ENCODE measurements around the gene PGAM2.
"Not testable (repeated sequence)": the region's sequence is repeated elsewhere in the genome, so short reads cannot be mapped to it uniquely, and the experiment has no call there.

PGAM2 gene

GRCh38 chr7:44040493-44040891 is 24.9 kb downstream of the PGAM2 start:
- Histone ChIP-seq H3K4me1 (ENCODE audit: control insufficient read depth in 1 of 2, insufficient read depth in 1 of 2, low read depth in 1 of 2, low read length in 1 of 2) (peaks cover 21 to 33% of the 10 kb centered on the region in 2 experiments), H3K4me3 (ENCODE audit: low read depth in 1 of 2, low read length in 1 of 2) (peak overlapping the region; percentile 54), H3K27ac (peak overlapping the region; percentile 71)
- not testable (repeated sequence) for H3K27me3 ChIP-seq, H3K36me3 ChIP-seq, H3K9me3 ChIP-seq
- peak; percentile 58 for TF ChIP-seq CTCF (IDR thresholded peaks at IDR 0.05)

GRCh38 chr7:44039800-44040492 is 25.4 kb downstream of the PGAM2 start:
- not testable (repeated sequence) for H3K9me3 ChIP-seq, H3K36me3 ChIP-seq, H3K27me3 ChIP-seq
- H3K27ac ChIP-seq, result peak overlapping the region; percentile 71
- H3K4me3 ChIP-seq (ENCODE audit: low read depth in 1 of 2, low read length in 1 of 2), result peak overlapping the region; percentile 54
- H3K4me1 ChIP-seq (ENCODE audit: control insufficient read depth in 1 of 2, insufficient read depth in 1 of 2, low read depth in 1 of 2, low read length in 1 of 2), result peaks cover 16 to 28% of the 10 kb centered on the region in 2 experiments

GRCh38 chr7:44038961-44039558 is 26.3 kb downstream of the PGAM2 start:
- Histone ChIP-seq H3K4me3 (ENCODE audit: low read depth in 1 of 2, low read length in 1 of 2) (peak overlapping the region; percentile 57 to 60), H3K27ac (peak overlapping the region; percentile 94)
- TF ChIP-seq CTCF (IDR thresholded peaks at IDR 0.05), result peak; percentile 8

GRCh38 chr7:44038553-44038952 is 26.8 kb downstream of the PGAM2 start:
- H3K27me3 ChIP-seq; H3K4me3 ChIP-seq (ENCODE audit: low read depth in 1 of 2, low read length in 1 of 2); H3K9me3 ChIP-seq; H3K36me3 ChIP-seq: not testable (repeated sequence)
- Histone ChIP-seq H3K4me1 (ENCODE audit: control insufficient read depth in 1 of 2, insufficient read depth in 1 of 2, low read depth in 1 of 2, low read length in 1 of 2) (peaks cover 8 to 14% of the 10 kb centered on the region in 2 experiments), H3K27ac (peak overlapping the region; percentile 46)

More at GRCh38 chr7:44038961-44039558, 26.3 kb downstream of the PGAM2 start:
- H3K9me3 ChIP-seq, H3K36me3 ChIP-seq, H3K27me3 ChIP-seq: not testable (repeated sequence)
- peaks cover 13 to 19% of the 10 kb centered on the region in 2 experiments for H3K4me1 ChIP-seq (ENCODE audit: control insufficient read depth in 1 of 2, insufficient read depth in 1 of 2, low read depth in 1 of 2, low read length in 1 of 2)

GRCh38 chr7:44037951-44038350 is 27.4 kb downstream of the PGAM2 start:
- not testable (repeated sequence) for H3K36me3 ChIP-seq; H3K9me3 ChIP-seq; H3K4me3 ChIP-seq (ENCODE audit: low read depth in 1 of 2, low read length in 1 of 2); H3K27me3 ChIP-seq
- Histone ChIP-seq H3K4me1 (ENCODE audit: control insufficient read depth in 1 of 2, insufficient read depth in 1 of 2, low read depth in 1 of 2, low read length in 1 of 2) (peaks cover 6 to 11% of the 10 kb centered on the region in 2 experiments), H3K27ac (peak overlapping the region; percentile 46)

- not testable (repeated sequence) for H3K27me3 ChIP-seq; H3K27ac ChIP-seq; H3K36me3 ChIP-seq; H3K9me3 ChIP-seq; H3K4me3 ChIP-seq (ENCODE audit: low read depth in 1 of 2, low read length in 1 of 2)
- peaks cover 6 to 11% of the 10 kb centered on the region in 2 experiments for H3K4me1 ChIP-seq (ENCODE audit: control insufficient read depth in 1 of 2, insufficient read depth in 1 of 2, low read depth in 1 of 2, low read length in 1 of 2)
Observed at GRCh38 chr7:44036364-44036763, 29.0 kb downstream of the PGAM2 start.

- not testable (repeated sequence) for H3K9me3 ChIP-seq; H3K27ac ChIP-seq; H3K27me3 ChIP-seq; H3K36me3 ChIP-seq; H3K4me1 ChIP-seq (ENCODE audit: control insufficient read depth in 1 of 2, insufficient read depth in 1 of 2, low read depth in 1 of 2, low read length in 1 of 2); H3K4me3 ChIP-seq (ENCODE audit: low read depth in 1 of 2, low read length in 1 of 2)
Observed at GRCh38 chr7:44033971-44034844, 31.2 kb downstream of the PGAM2 start.

- H3K27me3 ChIP-seq; H3K9me3 ChIP-seq; H3K4me1 ChIP-seq (ENCODE audit: control insufficient read depth in 1 of 2, insufficient read depth in 1 of 2, low read depth in 1 of 2, low read length in 1 of 2); H3K27ac ChIP-seq; H3K36me3 ChIP-seq; H3K4me3 ChIP-seq (ENCODE audit: low read depth in 1 of 2, low read length in 1 of 2): not testable (repeated sequence)
Observed at GRCh38 chr7:44032031-44032430, 33.3 kb downstream of the PGAM2 start.

- not testable (repeated sequence) for H3K4me1 ChIP-seq (ENCODE audit: control insufficient read depth in 1 of 2, insufficient read depth in 1 of 2, low read depth in 1 of 2, low read length in 1 of 2); H3K9me3 ChIP-seq; H3K27me3 ChIP-seq; H3K36me3 ChIP-seq; H3K4me3 ChIP-seq (ENCODE audit: low read depth in 1 of 2, low read length in 1 of 2); H3K27ac ChIP-seq
Observed at GRCh38 chr7:44031319-44031718, 34.0 kb downstream of the PGAM2 start.

- not testable (repeated sequence) for H3K4me1 ChIP-seq (ENCODE audit: control insufficient read depth in 1 of 2, insufficient read depth in 1 of 2, low read depth in 1 of 2, low read length in 1 of 2); H3K36me3 ChIP-seq; H3K4me3 ChIP-seq (ENCODE audit: low read depth in 1 of 2, low read length in 1 of 2); H3K27me3 ChIP-seq; H3K9me3 ChIP-seq
- H3K27ac ChIP-seq, result peak overlapping the region; percentile 67
Observed at GRCh38 chr7:44030029-44030428, 35.3 kb downstream of the PGAM2 start.

- peak overlapping the region; percentile 67 for H3K27ac ChIP-seq
- not testable (repeated sequence) for H3K4me3 ChIP-seq (ENCODE audit: low read depth in 1 of 2, low read length in 1 of 2); H3K36me3 ChIP-seq; H3K4me1 ChIP-seq (ENCODE audit: control insufficient read depth in 1 of 2, insufficient read depth in 1 of 2, low read depth in 1 of 2, low read length in 1 of 2); H3K9me3 ChIP-seq; H3K27me3 ChIP-seq
Observed at GRCh38 chr7:44029433-44029832, 35.9 kb downstream of the PGAM2 start.

Measured in neutrophil (primary cell).